SK-N-SH treated with all-trans-retinoic acid at 6 μM for 48 hours (cell line): Measurements from ENCODE around the gene ARAP3.

Experiments
- ARNTL ChIP-seq: fragments of 450-650 bp; formaldehyde crosslinking; IDR thresholded peaks from 2 replicates; pipeline ENCODE4 v1.5.0; 2020; ENCODE audit warnings: low read depth, mild to moderate bottlenecking, moderate library complexity, borderline replicate concordance
- CREB5 ChIP-seq: fragments of 250-450 bp; sonication (Bioruptor Pico); IDR thresholded peaks from 2 replicates; pipeline ENCODE4 v1.5.1; 2020; ENCODE audit warnings: low read depth, mild to moderate bottlenecking, moderate library complexity
- ESRRG ChIP-seq: fragments of 250-450 bp; sonication (Bioruptor Pico); IDR thresholded peaks from 2 replicates; pipeline ENCODE4 v1.6.1; 2021; ENCODE audit warnings: mild to moderate bottlenecking
- GLIS3 ChIP-seq: fragments of 250-450 bp; sonication (Bioruptor Pico); IDR thresholded peaks from 2 replicates; pipeline ENCODE4 v1.5.0; 2020; ENCODE audit warnings: mild to moderate bottlenecking, moderate library complexity
- ISL1 ChIP-seq: fragments of 250-450 bp; sonication (Bioruptor Pico); IDR thresholded peaks from 2 replicates; pipeline ENCODE4 v2.1.2; 2022; ENCODE audit warnings: mild to moderate bottlenecking, moderate library complexity
- PPARA ChIP-seq: fragments of 250-450 bp; sonication (Bioruptor Pico); IDR thresholded peaks from 2 replicates; pipeline ENCODE4 v1.5.0; 2020; ENCODE audit warnings: mild to moderate bottlenecking, borderline replicate concordance
- RARB ChIP-seq: fragments of 250-450 bp; sonication (Bioruptor Pico); IDR thresholded peaks from 2 replicates; pipeline ENCODE4 v1.8.0; 2021; ENCODE audit warnings: mild to moderate bottlenecking, moderate library complexity
- SNAI2 ChIP-seq: fragments of 250-450 bp; sonication (Bioruptor Pico); IDR thresholded peaks from 2 replicates; pipeline ENCODE4 v1.5.0; 2020; ENCODE audit warnings: mild to moderate bottlenecking, moderate library complexity
- TCF4 ChIP-seq: fragments of 250-450 bp; sonication (Bioruptor Pico); IDR thresholded peaks from 2 replicates; pipeline ENCODE4 v1.8.0; 2021; ENCODE audit warnings: mild to moderate bottlenecking, moderate library complexity, borderline replicate concordance
- TOX ChIP-seq: fragments of 250-450 bp; sonication (Bioruptor Pico); IDR thresholded peaks from 2 replicates; pipeline ENCODE4 v1.8.0; 2021; ENCODE audit warnings: mild to moderate bottlenecking, moderate library complexity, borderline replicate concordance
- ZFP3 ChIP-seq: fragments of 250-450 bp; sonication (Bioruptor Pico); IDR thresholded peaks from 2 replicates; pipeline ENCODE4 v1.5.0; 2020; ENCODE audit warnings: mild to moderate bottlenecking, moderate library complexity
- ZNF70 ChIP-seq: fragments of 450-650 bp; formaldehyde crosslinking; IDR thresholded peaks from 2 replicates; pipeline ENCODE4 v1.5.0; 2020; ENCODE audit warnings: mild to moderate bottlenecking, moderate library complexity
- TF ChIP-seq, protein P1 (sequence below): fragments of 250-450 bp; sonication (Bioruptor Pico); IDR thresholded peaks from 2 replicates; pipeline ENCODE4 v1.8.0; 2020; ENCODE audit warnings: mild to moderate bottlenecking, moderate library complexity, borderline replicate concordance

DNA sequence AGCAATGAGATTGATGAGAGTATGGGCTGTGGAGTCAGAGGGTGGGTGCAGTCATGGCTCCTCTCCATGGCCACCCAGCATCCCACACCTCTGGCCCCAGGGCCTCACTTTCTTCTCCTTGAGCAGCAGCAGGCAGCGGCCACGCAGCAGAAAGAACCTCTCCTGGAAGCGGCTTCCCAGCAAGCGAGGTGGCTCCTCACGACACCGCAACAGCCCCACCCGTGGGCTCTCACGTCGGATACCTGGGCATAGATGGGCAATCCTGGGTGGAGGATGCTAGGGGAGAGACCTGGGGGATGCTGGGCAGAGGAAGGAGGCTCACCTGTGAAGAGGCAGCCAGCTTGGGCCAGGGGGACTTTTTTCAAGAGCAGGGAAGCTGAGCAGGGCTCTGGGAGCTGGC, 25.6 kb downstream of the ARAP3 start:
- TF ChIP-seq GLIS3 (CRISPR knock-in tag): no peak
- TF ChIP-seq CREB5 (CRISPR knock-in tag): no peak
- TF ChIP-seq TCF4 (CRISPR knock-in tag): no peak
- TF ChIP-seq ARNTL (CRISPR knock-in tag): no peak
- TF ChIP-seq RARB (CRISPR knock-in tag): no peak
- TF ChIP-seq, protein P1, sequence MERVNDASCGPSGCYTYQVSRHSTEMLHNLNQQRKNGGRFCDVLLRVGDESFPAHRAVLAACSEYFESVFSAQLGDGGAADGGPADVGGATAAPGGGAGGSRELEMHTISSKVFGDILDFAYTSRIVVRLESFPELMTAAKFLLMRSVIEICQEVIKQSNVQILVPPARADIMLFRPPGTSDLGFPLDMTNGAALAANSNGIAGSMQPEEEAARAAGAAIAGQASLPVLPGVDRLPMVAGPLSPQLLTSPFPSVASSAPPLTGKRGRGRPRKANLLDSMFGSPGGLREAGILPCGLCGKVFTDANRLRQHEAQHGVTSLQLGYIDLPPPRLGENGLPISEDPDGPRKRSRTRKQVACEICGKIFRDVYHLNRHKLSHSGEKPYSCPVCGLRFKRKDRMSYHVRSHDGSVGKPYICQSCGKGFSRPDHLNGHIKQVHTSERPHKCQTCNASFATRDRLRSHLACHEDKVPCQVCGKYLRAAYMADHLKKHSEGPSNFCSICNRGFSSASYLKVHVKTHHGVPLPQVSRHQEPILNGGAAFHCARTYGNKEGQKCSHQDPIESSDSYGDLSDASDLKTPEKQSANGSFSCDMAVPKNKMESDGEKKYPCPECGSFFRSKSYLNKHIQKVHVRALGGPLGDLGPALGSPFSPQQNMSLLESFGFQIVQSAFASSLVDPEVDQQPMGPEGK (CRISPR knock-in tag): no peak
- no peak for TF ChIP-seq PPARA (CRISPR knock-in tag)
- no peak for TF ChIP-seq ZFP3
- TF ChIP-seq SNAI2: no peak
- TF ChIP-seq TOX (CRISPR knock-in tag): no peak
- no peak for TF ChIP-seq ZNF70 (CRISPR knock-in tag)
- no peak for TF ChIP-seq ISL1 (CRISPR knock-in tag)
- no peak for TF ChIP-seq ESRRG (CRISPR knock-in tag)
